Activated T-helper 2 cell treated with anti-CD3 and anti-CD28 coated beads, Interferon-gamma antibody, Interleukin-2, Interleukin-4, amounts not matched to agents 10 μg/mL and 5 μg/mL and 100 μg/mL, durations not matched to agents 14 hours and 24 hours and 36 hours (primary cell): ENCODE data around the gene SMG5. TPM values are rescaled to one million over a fixed set of nuclear protein-coding genes. Genes with fewer than 3 reads are reported as not detected.

Experiments used
- DNase-seq: peaks from one replicate; pipeline ENCODE4 v3.0.0; 2021; ENCODE audit warnings: low spot score
- H3K27ac Mint-ChIP-seq: one replicate; pipeline ENCODE4 v1.8.0; 2021; ENCODE audit warnings: mixed read lengths
- H3K27me3 Mint-ChIP-seq: one replicate; pipeline ENCODE4 v1.8.0; 2021; ENCODE audit warnings: low read depth, mixed read lengths
- H3K36me3 Mint-ChIP-seq: one replicate; pipeline ENCODE4 v1.8.0; 2021; ENCODE audit warnings: low read depth, mixed read lengths
- H3K4me1 Mint-ChIP-seq: one replicate; pipeline ENCODE4 v1.8.0; 2021; ENCODE audit warnings: low read depth, mixed read lengths
- H3K4me3 Mint-ChIP-seq: one replicate; pipeline ENCODE4 v1.8.0; 2021; ENCODE audit warnings: low read depth, mild to moderate bottlenecking, moderate library complexity, mixed read lengths
- H3K9me3 Mint-ChIP-seq: one replicate; pipeline ENCODE4 v1.8.0; 2021; ENCODE audit warnings: mixed read lengths
- intact Hi-C: fragments of 100-400 bp; cut with micrococcal nuclease; formaldehyde crosslinking; loops from one replicate; pipeline ENCODE4 v1.15.1; 2023
- total RNA-seq: library from RNA; stranded (reverse); gene quantifications from 2 replicates; pipeline ENCODE4 v1.2.3, GENCODE V29; 2022

Gene SMG5
- total RNA-seq, 1 donor from 2014 or later, result 89.3 TPM

GRCh38 chr1:156293895-156294294, 11.3 kb upstream of the SMG5 start:
- Mint-ChIP-seq H3K36me3 (peaks cover 13% of the 10 kb centered on the region), H3K9me3 (no peaks in the 10 kb centered on the region), H3K27me3 (no peaks in the 10 kb centered on the region), H3K4me3 (no peak overlapping the region), H3K4me1 (peaks cover 15% of the 10 kb centered on the region), H3K27ac (no peak overlapping the region)
- DNase-seq, result no peak
- intact Hi-C loops, result no loop called here

DNA sequence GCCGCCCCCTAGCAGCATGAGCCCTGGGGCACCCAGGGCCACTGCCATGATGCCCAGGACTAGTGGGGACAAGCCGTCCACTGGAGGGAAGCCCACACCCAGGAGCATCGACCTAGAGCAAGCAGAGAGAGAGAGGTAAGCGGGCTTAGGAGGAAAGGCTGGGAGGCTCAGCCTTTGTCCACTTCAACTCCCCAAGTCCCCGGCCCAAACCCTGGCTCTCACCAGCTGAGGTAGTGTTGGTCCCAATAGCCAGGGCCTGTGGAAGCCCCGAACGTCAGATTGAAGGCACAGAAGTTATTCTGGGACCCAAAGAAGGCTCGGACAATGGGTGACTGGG, 10.4 kb upstream of the SMG5 start:
- DNase-seq, result no peak
- H3K9me3 Mint-ChIP-seq, result no peaks in the 10 kb centered on the region
- peaks cover 16% of the 10 kb centered on the region for H3K36me3 Mint-ChIP-seq
- H3K4me3 Mint-ChIP-seq, result peak overlapping the region; percentile 40
- H3K27ac Mint-ChIP-seq, result no peak overlapping the region
- H3K27me3 Mint-ChIP-seq, result no peaks in the 10 kb centered on the region
- peaks cover 15% of the 10 kb centered on the region for H3K4me1 Mint-ChIP-seq
- intact Hi-C loops, result no loop called here

GRCh38 chr1:156291226-156292061, 8.8 kb upstream of the SMG5 start:
- no peak for DNase-seq
- H3K4me3 Mint-ChIP-seq, result peak overlapping the region; percentile 45
- H3K4me1 Mint-ChIP-seq, result peaks cover 15% of the 10 kb centered on the region
- intact Hi-C loops, result no loop called here
- H3K27me3 Mint-ChIP-seq, result no peaks in the 10 kb centered on the region
- H3K27ac Mint-ChIP-seq, result peak overlapping the region; percentile 66
- H3K36me3 Mint-ChIP-seq, result peaks cover 17% of the 10 kb centered on the region
- no peaks in the 10 kb centered on the region for H3K9me3 Mint-ChIP-seq

GRCh38 chr1:156289857-156290256, 7.2 kb upstream of the SMG5 start:
- Mint-ChIP-seq H3K36me3 (peaks cover 24% of the 10 kb centered on the region), H3K27ac (no peak overlapping the region), H3K9me3 (no peaks in the 10 kb centered on the region), H3K27me3 (no peaks in the 10 kb centered on the region), H3K4me3 (no peak overlapping the region), H3K4me1 (peaks cover 9% of the 10 kb centered on the region)
- DNase-seq, result no peak
- intact Hi-C loops, result no loop called here

GRCh38 chr1:156286061-156286460, 3.4 kb upstream of the SMG5 start:
- intact Hi-C loops, result no loop called here
- peaks cover 19% of the 10 kb centered on the region for H3K4me1 Mint-ChIP-seq
- H3K9me3 Mint-ChIP-seq, result no peaks in the 10 kb centered on the region
- no peak overlapping the region for H3K4me3 Mint-ChIP-seq
- H3K36me3 Mint-ChIP-seq, result peaks cover 21% of the 10 kb centered on the region
- no peak overlapping the region for H3K27ac Mint-ChIP-seq
- no peak for DNase-seq
- no peaks in the 10 kb centered on the region for H3K27me3 Mint-ChIP-seq

GRCh38 chr1:156285437-156285836, 2.8 kb upstream of the SMG5 start:
- Mint-ChIP-seq H3K4me1 (peaks cover 25% of the 10 kb centered on the region), H3K36me3 (peaks cover 21% of the 10 kb centered on the region), H3K9me3 (no peaks in the 10 kb centered on the region), H3K27ac (no peak overlapping the region), H3K27me3 (no peaks in the 10 kb centered on the region), H3K4me3 (no peak overlapping the region)
- intact Hi-C loops, result no loop called here
- no peak for DNase-seq

DNA sequence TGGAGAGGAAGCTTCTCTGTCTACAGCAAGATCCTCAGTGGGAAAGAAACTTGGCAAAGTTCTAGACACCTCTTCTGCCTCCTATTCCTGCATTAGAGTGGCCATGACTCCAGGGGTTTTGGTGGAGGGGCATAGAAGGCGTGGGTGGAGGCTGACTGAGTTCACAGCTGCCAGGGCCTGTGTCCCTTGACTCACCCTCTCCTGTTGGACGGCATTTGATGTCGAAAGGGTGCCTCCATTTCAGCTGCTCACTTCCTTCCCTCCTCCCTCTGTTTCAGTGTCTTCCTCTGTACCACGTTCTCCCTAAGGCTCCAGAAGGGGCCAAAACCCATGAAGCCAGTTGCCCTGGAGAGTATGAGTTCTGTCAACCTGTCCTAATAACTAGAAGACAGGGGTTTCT, 2.1 kb upstream of the SMG5 start:
- H3K4me3 Mint-ChIP-seq, result peak overlapping the region; percentile 16
- peaks cover 30% of the 10 kb centered on the region for H3K4me1 Mint-ChIP-seq
- H3K27me3 Mint-ChIP-seq, result no peaks in the 10 kb centered on the region
- peaks cover 21% of the 10 kb centered on the region for H3K36me3 Mint-ChIP-seq
- no peak for DNase-seq
- intact Hi-C loops, result loop anchor here (5.0 kb wide), 3 partner anchors 33 to 427 kb away; partner anchors contain the start of genes GON4L and SYT11
- H3K9me3 Mint-ChIP-seq, result no peaks in the 10 kb centered on the region
- no peak overlapping the region for H3K27ac Mint-ChIP-seq

DNA sequence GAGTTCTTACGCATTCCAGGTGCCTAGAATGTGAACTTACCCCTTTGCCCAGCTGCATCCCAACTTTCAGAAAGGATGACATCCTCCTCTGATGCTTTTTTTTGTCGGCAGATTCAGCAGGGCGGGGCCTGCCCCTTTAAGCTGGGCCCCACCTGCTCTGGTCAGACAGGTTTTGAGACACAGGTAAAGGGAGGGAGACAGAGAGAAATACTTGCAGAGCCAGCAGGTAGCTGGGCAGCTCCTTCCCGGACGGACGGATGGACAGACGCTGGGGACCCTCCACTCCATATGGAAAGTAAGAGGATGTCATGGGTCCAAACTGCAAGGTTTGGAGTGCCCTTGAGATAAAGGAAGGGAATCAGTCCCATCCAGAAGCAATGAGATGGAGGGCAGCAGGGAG, 1.5 kb upstream of the SMG5 start, which contains the start of gene TMEM79:
Gene TMEM79, plus strand, starts transcription at position 214 of the 400 bp plus-strand sequence. CDS start 902 bp downstream, outside the sequence.
- H3K27ac Mint-ChIP-seq, result peak within 1 kb of the TSS; percentile 89
- intact Hi-C loops, result loop anchor here (5.0 kb wide), 3 partner anchors 33 to 427 kb away; partner anchors contain the start of genes GON4L and SYT11
- peaks cover 19% of the 10 kb centered on the region for H3K36me3 Mint-ChIP-seq
- H3K4me3 Mint-ChIP-seq, result peak within 1 kb of the TSS; percentile 94
- no peaks in the 10 kb centered on the region for H3K27me3 Mint-ChIP-seq
- H3K9me3 Mint-ChIP-seq, result no peaks in the 10 kb centered on the region
- peaks cover 31% of the 10 kb centered on the region for H3K4me1 Mint-ChIP-seq
- no peak for DNase-seq

GRCh38 chr1:156283521-156283920, 896 bp upstream of the SMG5 start:
- Mint-ChIP-seq H3K27me3 (no peaks in the 10 kb centered on the region), H3K9me3 (no peaks in the 10 kb centered on the region), H3K27ac (peak overlapping the region; percentile 89), H3K4me3 (peak overlapping the region; percentile 94), H3K4me1 (peaks cover 31% of the 10 kb centered on the region), H3K36me3 (peaks cover 19% of the 10 kb centered on the region)
- intact Hi-C loops, result loop anchor here (2.0 to 5.0 kb wide), 4 partner anchors 34 to 426 kb away; partner anchors contain the start of genes CCT3, GON4L, SYT11 and TSACC
- DNase-seq, result no peak

- DNase-seq, result no peak
- Mint-ChIP-seq H3K4me1 (peaks cover 31% of the 10 kb centered on the region), H3K36me3 (peaks cover 35% of the 10 kb centered on the region), H3K27me3 (no peaks in the 10 kb centered on the region), H3K4me3 (peak overlapping the region; percentile 94), H3K27ac (peak overlapping the region; percentile 89), H3K9me3 (no peaks in the 10 kb centered on the region)
- intact Hi-C loops, result loop anchor here (1.0 to 5.0 kb wide), 5 partner anchors 35 to 425 kb away; partner anchors contain the start of genes CCT3, GON4L, LAMTOR2 and SYT11
Observed at GRCh38 chr1:156281693-156282478, 739 bp downstream of the SMG5 start.

- peaks cover 31% of the 10 kb centered on the region for H3K4me1 Mint-ChIP-seq
- intact Hi-C loops, result loop anchor here (5.0 kb wide), 3 partner anchors 36 to 424 kb away; partner anchors contain the start of genes GON4L and SYT11
Observed at GRCh38 chr1:156281281-156281680, 1.3 kb downstream of the SMG5 start.

DNA sequence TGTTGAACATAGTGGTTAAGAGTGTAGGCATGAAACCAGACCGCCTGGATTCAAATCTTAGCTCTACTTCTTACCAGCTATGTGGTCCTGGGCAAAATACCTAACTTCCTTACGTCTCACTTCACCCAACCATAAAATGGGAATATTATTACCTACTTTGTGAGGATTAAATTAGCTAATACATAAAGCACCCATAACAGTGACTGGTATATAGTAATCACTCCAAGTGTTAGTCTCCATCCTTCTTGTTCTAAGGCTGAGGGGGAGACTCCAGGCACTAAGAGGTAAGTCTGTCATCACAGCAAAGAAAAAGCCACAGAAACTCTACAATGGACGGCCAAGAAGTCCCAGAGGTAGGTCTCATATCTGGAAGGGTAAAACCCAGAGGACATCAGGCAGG, 2.8 kb downstream of the SMG5 start:
- peaks cover 45% of the 10 kb centered on the region for H3K36me3 Mint-ChIP-seq
- intact Hi-C loops, result loop anchor here (5.0 kb wide), 3 partner anchors 37 to 423 kb away; partner anchors contain the start of genes GON4L and SYT11

More at GRCh38 chr1:156281281-156281680, 1.3 kb downstream of the SMG5 start:
- Mint-ChIP-seq H3K9me3 (no peaks in the 10 kb centered on the region), H3K36me3 (peaks cover 39% of the 10 kb centered on the region), H3K27me3 (no peaks in the 10 kb centered on the region), H3K27ac (peak overlapping the region; percentile 89), H3K4me3 (peak overlapping the region; percentile 94)
- no peak for DNase-seq

More for the DNA sequence above, 2.8 kb downstream of the SMG5 start:
- Mint-ChIP-seq H3K27ac (no peak overlapping the region), H3K4me1 (peaks cover 31% of the 10 kb centered on the region), H3K27me3 (no peaks in the 10 kb centered on the region), H3K4me3 (no peak overlapping the region), H3K9me3 (no peaks in the 10 kb centered on the region)
- no peak for DNase-seq
